Erythroblast (primary cell): ENCODE measurements around the gene SLC1A5.

Experiments used
- GATA1 ChIP-seq: IDR thresholded peaks from 2 replicates; pipeline ENCODE4 v1.6.1; 2011; ENCODE audit warnings: low read depth, mild to moderate bottlenecking, control low read depth, low read length, moderate library complexity
- POLR2A ChIP-seq: IDR thresholded peaks from 2 replicates; pipeline ENCODE4 v1.6.1; 2011; ENCODE audit warnings: mild to moderate bottlenecking, low read length

GRCh38 chr19:46834984-46835383 is 46.6 kb upstream of the SLC1A5 start:
- TF ChIP-seq POLR2A (no peak), GATA1 (no peak)
